Right lobe of liver (tissue), 6 donors: Measurements from ENCODE around the gene IPMK. TPM values are rescaled to one million over a fixed set of nuclear protein-coding genes. Genes with fewer than 3 reads are reported as not detected.

ENCODE experiments used
- ATAC-seq, 4 donors: fragments of 200-7000 bp; cut with Tn5 transposase; one replicate each; pipeline ENCODE4 v1.9.1; 2020; ENCODE audit warnings: mild to moderate bottlenecking in 4 of 4, moderate library complexity in 4 of 4
- DNase-seq, 3 donors: peaks; one replicate each; pipeline ENCODE4 v3.0.0-alpha.2; 2020
- H3K27ac ChIP-seq, 3 donors: fragments of 200-600 bp; one replicate each; pipeline ENCODE4 v1.8.0; 2022
- H3K27me3 ChIP-seq, 2 donors: fragments of 200-600 bp; one replicate each; pipeline ENCODE4 v1.8.0; 2022
- H3K36me3 ChIP-seq, 4 donors: fragments of 200-600 bp; sonication (generic) in 1 of 4; one replicate each; pipeline versions ENCODE4 v1.5.1 to v1.8.0; 2017 to 2022; ENCODE audit warnings: control low read depth in 1 of 4
- H3K4me1 ChIP-seq, 4 donors: fragments of 200-600 bp; sonication (generic) in 1 of 4; one replicate each; pipeline versions ENCODE4 v1.5.1 to v1.8.0; 2017 to 2022; ENCODE audit warnings: control low read depth in 1 of 4
- H3K4me3 ChIP-seq, 3 donors: fragments of 200-600 bp; one replicate each; pipeline ENCODE4 v1.8.0; 2022
- H3K9me3 ChIP-seq, 4 donors: fragments of 200-600 bp; sonication (generic) in 1 of 4; one replicate each; pipeline versions ENCODE4 v1.5.1 to v1.8.0; 2017 to 2022; ENCODE audit warnings: control low read depth in 1 of 4
- CTCF ChIP-seq, 4 donors: fragments of 200-600 bp in 3 of 4; fragments of 450-650 bp in 1 of 4; IDR thresholded peaks; one replicate each; pipeline versions ENCODE4 v1.5.1 to v1.8.0; 2016 to 2022; ENCODE audit warnings: antibody characterized with exemption in 4 of 4, mild to moderate bottlenecking in 2 of 4
- POLR2A ChIP-seq: fragments of 450-650 bp; IDR thresholded peaks from one replicate; pipeline ENCODE4 v1.6.1; 2017; ENCODE audit warnings: antibody characterized with exemption, mild to moderate bottlenecking
- WGBS: methylation state at CpG from one replicate; pipeline ENCODE4 v1.1.6; 2018; ENCODE audit warnings: low coverage, low lambda C conversion rate; ENCODE audit not compliant: insufficient coverage; ENCODE audit errors: missing lambda C conversion rate; 5-methylcytosine and 5-hydroxymethylcytosine counted together
- intact Hi-C, 2 donors: fragments of 100-400 bp; cut with DNase I; formaldehyde crosslinking; loops; one replicate each; pipeline versions ENCODE4 v1.11.2 to v1.14.1; 2022
- long read RNA-seq: library from polyadenylated mRNA; unstranded; transcript quantifications from one replicate; pipeline ENCODE4 v2.0.0, GENCODE V29; 2019
- total RNA-seq, 6 experiments: library from RNA; depleted of rRNA in 2 of 6; stranded (reverse); fragments of >200 nt in 2 of 6; fragmentation: NEBNext Ultra II Directional in 3 of 6; extraction: Animal tissue kit (Norgen Biotek cat#: 25700) in 3 of 6; gene quantifications; one replicate each; pipeline versions ENCODE4 v1.1.0 to v1.2.4, GENCODE V29; 2016 to 2023
- donor health status: DM: no; HTN: yes; CAD: no.
- donor health status: DM: no; HTN: no; CAD: no.
- donor health status: DM: no; HTN: no; CAD: no.
- donor health status: DM: no; HTN: yes; CAD: no.
- donor health status: DM: no; HTN: yes; CAD: no.

IPMK gene
- 1 to 10 TPM; 2.8 to 8.1 (median 4.7) TPM for total RNA-seq
- long read RNA-seq, result 0 reads

- H3K27ac ChIP-seq, result peak within 1 kb of the TSS; percentile 82 to 90 (median 83)
- peak; percentile 88 for TF ChIP-seq POLR2A
- TF ChIP-seq CTCF (IDR thresholded peaks at IDR 0.05), result no peak
- H3K4me3 ChIP-seq, result peak within 1 kb of the TSS; percentile 63 to 77 (median 66)
- no peaks in the 10 kb centered on the region for H3K36me3 ChIP-seq
- no peaks in the 10 kb centered on the region for H3K9me3 ChIP-seq
- DNase-seq (peak; percentile 97 to 98 (median 98)), ATAC-seq (peak; percentile 69 to 86 (median 78))
- peaks cover 0 to 19% (median 6%) of the 10 kb centered on the region in 4 donors for H3K4me1 ChIP-seq
- no peaks in the 10 kb centered on the region for H3K27me3 ChIP-seq
- intact Hi-C loops, result no loop called here
- 0% methylated on average over 11 of the region's 76 CpGs for WGBS
Measured at GRCh38 chr10:58267713-58268453, at the start of gene IPMK. IPMK (minus strand) TSS chr10:58267894; CDS start chr10:58267611, 283 bp downstream.

- Histone ChIP-seq H3K4me3 (no peak overlapping the region), H3K27me3 (no peaks in the 10 kb centered on the region), H3K27ac (no peak overlapping the region), H3K9me3 (no peaks in the 10 kb centered on the region), H3K36me3 (no peaks in the 10 kb centered on the region), H3K4me1 (no peaks in the 10 kb centered on the region)
- intact Hi-C loops, result no loop called here
- no peak for DNase-seq
- no peak for ATAC-seq
- TF ChIP-seq CTCF (IDR thresholded peaks at IDR 0.05) (no peak), POLR2A (no peak)
Measured at GRCh38 chr10:58316874-58317273, 49.2 kb upstream of the IPMK start.

GRCh38 chr10:58311026-58311425 is 43.3 kb upstream of the IPMK start:
- no peaks in the 10 kb centered on the region for H3K4me1 ChIP-seq
- no peak for DNase-seq
- no peak for ATAC-seq
- no peak for TF ChIP-seq POLR2A
- TF ChIP-seq CTCF (IDR thresholded peaks at IDR 0.05), result no peak
- H3K36me3 ChIP-seq, result no peaks in the 10 kb centered on the region
- no peak overlapping the region for H3K27ac ChIP-seq
- intact Hi-C loops, result no loop called here
- no peaks in the 10 kb centered on the region for H3K27me3 ChIP-seq
- no peak overlapping the region for H3K4me3 ChIP-seq
- H3K9me3 ChIP-seq, result no peaks in the 10 kb centered on the region

GRCh38 chr10:58307676-58308075 is 40.0 kb upstream of the IPMK start:
- ATAC-seq (no peak), DNase-seq (no peak)
- H3K27me3 ChIP-seq, result no peaks in the 10 kb centered on the region
- H3K36me3 ChIP-seq, result no peaks in the 10 kb centered on the region
- H3K4me1 ChIP-seq, result no peaks in the 10 kb centered on the region
- H3K9me3 ChIP-seq, result no peaks in the 10 kb centered on the region
- H3K4me3 ChIP-seq, result no peak overlapping the region
- H3K27ac ChIP-seq, result no peak overlapping the region
- TF ChIP-seq CTCF (IDR thresholded peaks at IDR 0.05), result no peak
- no peak for TF ChIP-seq POLR2A
- intact Hi-C loops, result no loop called here
- 89% methylated on average over 3 of the region's 3 CpGs for WGBS
